Right atrium auricular region (tissue), 2 donors: ENCODE measurements around the gene DOCK1. TPM values are rescaled to one million over a fixed set of nuclear protein-coding genes. Genes with fewer than 3 reads are reported as not detected.

ENCODE experiments used
- DNase-seq: peaks from one replicate; pipeline ENCODE4 v3.0.0-alpha.2; 2019; ENCODE audit warnings: low spot score
- H3K27ac ChIP-seq, 2 donors: fragments of 200-600 bp; sonication (generic); 1 replicate in 1 of 2; 2 replicates in 1 of 2; pipeline ENCODE4 v1.5.1; 2016 to 2019
- H3K27me3 ChIP-seq, 2 donors: fragments of 200-600 bp; sonication (generic); one replicate each; pipeline versions ENCODE4 v1.5.1 to v1.6.0; 2017 to 2019
- H3K36me3 ChIP-seq: fragments of 200-600 bp; sonication (generic); one replicate; pipeline ENCODE4 v1.5.1; 2016
- H3K4me1 ChIP-seq, 2 donors: fragments of 200-600 bp; sonication (generic); one replicate each; pipeline versions ENCODE4 v1.5.1 to v1.6.0; 2017 to 2019
- H3K4me3 ChIP-seq, 2 donors: fragments of 200-600 bp; sonication (generic); 1 replicate in 1 of 2; 2 replicates in 1 of 2; pipeline ENCODE4 v1.5.1; 2017 to 2019; ENCODE audit warnings: mild to moderate bottlenecking in 1 of 2, moderate library complexity in 1 of 2
- H3K9me3 ChIP-seq, 2 donors: fragments of 200-600 bp; sonication (generic); one replicate each; pipeline ENCODE4 v1.5.1; 2019
- total RNA-seq, 2 donors: library from RNA; depleted of rRNA; stranded (reverse); fragments of >200 nt; gene quantifications; one replicate each; pipeline ENCODE4 v1.1.0, GENCODE V29; 2016
- TF ChIP-seq, protein P1 (sequence below), 2 donors: fragments of 200-600 bp; sonication (generic); IDR thresholded peaks; one replicate each; pipeline ENCODE4 v1.5.1; 2019; ENCODE audit warnings: antibody characterized with exemption in 2 of 2

Gene DOCK1
- total RNA-seq, 2 donors from 2014 or later, result 13.0 to 16.8 TPM

DNA sequence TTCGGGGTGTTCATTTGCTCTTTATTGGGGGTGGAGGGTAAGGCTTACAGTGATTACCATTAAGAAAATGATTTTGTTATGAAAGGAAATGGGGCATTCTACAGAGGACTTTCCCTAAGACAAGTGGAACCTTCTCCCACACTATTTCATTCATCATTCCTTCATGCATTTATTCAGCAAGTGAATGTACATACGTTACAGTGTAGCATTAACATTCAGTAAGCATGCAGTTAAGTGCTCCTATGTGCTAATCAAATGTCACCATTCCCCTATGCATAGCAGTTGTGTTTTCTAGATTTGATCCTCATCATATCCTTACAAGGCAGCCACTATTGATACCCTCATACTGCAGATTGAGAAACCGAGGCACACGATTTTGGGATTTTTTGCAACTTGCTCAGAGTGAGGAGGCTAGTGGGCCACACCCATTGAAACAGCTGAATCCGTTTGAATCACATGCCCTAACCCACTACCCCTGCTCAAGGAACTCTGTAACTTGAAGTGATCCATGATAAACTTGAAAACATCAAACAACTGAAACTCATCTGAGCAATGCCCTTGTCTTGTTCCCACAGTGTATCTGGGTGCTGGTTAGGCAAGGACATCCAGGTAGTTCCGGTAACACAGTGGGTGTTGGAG, 274.5 kb downstream of the DOCK1 start:
- no peaks in the 10 kb centered on the region for H3K27me3 ChIP-seq
- H3K36me3 ChIP-seq, result no peaks in the 10 kb centered on the region
- TF ChIP-seq, protein P1, sequence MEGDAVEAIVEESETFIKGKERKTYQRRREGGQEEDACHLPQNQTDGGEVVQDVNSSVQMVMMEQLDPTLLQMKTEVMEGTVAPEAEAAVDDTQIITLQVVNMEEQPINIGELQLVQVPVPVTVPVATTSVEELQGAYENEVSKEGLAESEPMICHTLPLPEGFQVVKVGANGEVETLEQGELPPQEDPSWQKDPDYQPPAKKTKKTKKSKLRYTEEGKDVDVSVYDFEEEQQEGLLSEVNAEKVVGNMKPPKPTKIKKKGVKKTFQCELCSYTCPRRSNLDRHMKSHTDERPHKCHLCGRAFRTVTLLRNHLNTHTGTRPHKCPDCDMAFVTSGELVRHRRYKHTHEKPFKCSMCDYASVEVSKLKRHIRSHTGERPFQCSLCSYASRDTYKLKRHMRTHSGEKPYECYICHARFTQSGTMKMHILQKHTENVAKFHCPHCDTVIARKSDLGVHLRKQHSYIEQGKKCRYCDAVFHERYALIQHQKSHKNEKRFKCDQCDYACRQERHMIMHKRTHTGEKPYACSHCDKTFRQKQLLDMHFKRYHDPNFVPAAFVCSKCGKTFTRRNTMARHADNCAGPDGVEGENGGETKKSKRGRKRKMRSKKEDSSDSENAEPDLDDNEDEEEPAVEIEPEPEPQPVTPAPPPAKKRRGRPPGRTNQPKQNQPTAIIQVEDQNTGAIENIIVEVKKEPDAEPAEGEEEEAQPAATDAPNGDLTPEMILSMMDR (IDR thresholded peaks at IDR 0.05), result no peak
- DNase-seq, result no peak
- no peak overlapping the region for H3K4me3 ChIP-seq
- H3K27ac ChIP-seq, result no peak overlapping the region
- no peaks in the 10 kb centered on the region for H3K9me3 ChIP-seq
- no peaks in the 10 kb centered on the region for H3K4me1 ChIP-seq

DNA sequence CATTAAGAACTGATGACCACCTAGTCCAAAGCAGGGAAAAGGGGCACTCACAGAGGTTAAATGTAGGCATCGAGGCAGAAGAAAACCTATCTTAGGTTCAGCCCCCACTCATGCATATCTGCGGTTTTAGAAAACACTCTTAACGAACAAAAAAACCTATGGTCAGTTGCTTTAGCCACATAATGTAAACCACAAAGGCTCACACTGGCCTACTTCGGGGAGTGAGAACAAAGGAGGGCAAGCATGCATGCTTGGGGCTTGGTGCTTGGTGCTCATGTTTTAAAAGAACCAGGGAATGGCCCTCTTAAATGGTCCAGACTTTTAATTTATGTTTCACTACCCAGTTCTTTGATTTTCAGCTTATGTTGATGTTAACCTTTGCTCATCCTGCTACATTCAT, 276.9 kb downstream of the DOCK1 start:
- Histone ChIP-seq H3K4me1 (no peaks in the 10 kb centered on the region), H3K4me3 (no peak overlapping the region), H3K9me3 (no peaks in the 10 kb centered on the region), H3K36me3 (no peaks in the 10 kb centered on the region), H3K27ac (no peak overlapping the region), H3K27me3 (no peaks in the 10 kb centered on the region)
- no peak for DNase-seq
- TF ChIP-seq, protein P1 (IDR thresholded peaks at IDR 0.05), result no peak

DNA sequence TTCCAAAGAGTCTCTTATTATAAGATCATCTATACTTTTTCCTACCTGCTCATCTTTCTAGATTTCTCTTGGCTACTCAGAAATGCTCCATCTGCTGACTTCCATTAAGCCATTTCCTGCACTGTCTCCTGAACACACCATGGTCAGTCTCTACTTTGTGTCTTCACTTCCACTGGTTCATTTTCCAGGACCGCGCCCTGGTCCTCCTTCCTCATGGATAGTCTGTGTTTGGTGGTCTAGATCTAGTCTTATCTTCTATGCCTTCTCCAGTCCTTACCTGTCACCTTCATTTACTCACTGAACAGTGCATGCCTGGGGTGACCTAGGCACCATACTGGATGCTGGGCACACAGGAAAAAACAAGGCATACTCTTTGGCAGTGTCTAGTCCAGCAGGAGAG, 279.4 kb downstream of the DOCK1 start:
- Histone ChIP-seq H3K4me3 (no peak overlapping the region), H3K27me3 (no peaks in the 10 kb centered on the region), H3K9me3 (no peaks in the 10 kb centered on the region), H3K27ac (no peak overlapping the region), H3K4me1 (no peaks in the 10 kb centered on the region), H3K36me3 (no peaks in the 10 kb centered on the region)
- TF ChIP-seq, protein P1 (IDR thresholded peaks at IDR 0.05), result no peak
- no peak for DNase-seq

DNA sequence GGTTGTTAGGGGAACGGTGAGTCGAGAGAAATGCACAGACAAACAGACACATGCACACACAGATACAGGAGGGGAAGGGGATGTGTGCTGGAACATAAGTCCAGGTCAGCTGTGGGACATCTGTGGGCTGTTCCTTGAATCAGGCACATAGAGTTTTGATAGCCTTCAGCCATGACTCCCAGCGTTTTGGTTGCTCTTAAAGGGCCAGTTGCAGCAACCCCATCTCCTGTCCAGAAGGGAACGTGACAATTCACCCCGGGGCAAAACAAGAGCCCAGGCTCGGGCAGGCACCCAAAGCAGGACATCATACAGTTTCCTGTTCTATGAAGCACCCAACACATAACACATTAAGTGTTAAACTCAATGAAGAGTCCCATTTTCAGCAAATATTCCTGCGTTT, 281.6 kb downstream of the DOCK1 start:
- TF ChIP-seq, protein P1 (IDR thresholded peaks at IDR 0.05), result no peak
- H3K36me3 ChIP-seq, result no peaks in the 10 kb centered on the region
- no peak overlapping the region for H3K27ac ChIP-seq
- peak; percentile 53 for DNase-seq
- H3K4me3 ChIP-seq, result no peak overlapping the region
- no peaks in the 10 kb centered on the region for H3K27me3 ChIP-seq
- H3K4me1 ChIP-seq, result no peaks in the 10 kb centered on the region
- H3K9me3 ChIP-seq, result no peaks in the 10 kb centered on the region

- Histone ChIP-seq H3K4me3 (no peak overlapping the region), H3K4me1 (peaks cover 0 to under 1% of the 10 kb centered on the region in 2 donors), H3K27me3 (no peaks in the 10 kb centered on the region), H3K36me3 (no peaks in the 10 kb centered on the region), H3K9me3 (no peaks in the 10 kb centered on the region), H3K27ac (no peak overlapping the region)
- TF ChIP-seq, protein P1 (IDR thresholded peaks at IDR 0.05), result no peak
- DNase-seq, result no peak
Observed at GRCh38 chr10:127189226-127189625, 284.0 kb downstream of the DOCK1 start.

DNA sequence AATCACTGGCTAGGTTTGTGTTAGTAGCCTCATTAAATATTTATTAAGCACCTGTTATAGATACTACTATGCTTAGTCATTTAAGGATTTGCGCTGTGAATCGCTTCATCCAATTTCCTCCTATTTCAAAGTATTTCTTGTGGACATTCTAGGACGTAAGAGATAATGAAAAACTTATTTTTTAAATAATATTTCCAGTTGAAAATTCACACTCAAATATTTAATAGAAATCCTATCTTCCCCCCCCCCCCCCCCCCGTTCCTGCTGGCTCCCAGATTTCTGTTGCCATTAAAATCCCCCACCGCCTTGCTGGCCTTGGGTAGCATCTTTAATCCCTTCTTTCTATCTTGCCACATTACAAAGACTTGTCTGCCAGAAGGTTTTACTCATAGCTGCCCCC, 285.2 kb downstream of the DOCK1 start:
- H3K27me3 ChIP-seq, result no peaks in the 10 kb centered on the region
- no peak overlapping the region for H3K4me3 ChIP-seq
- TF ChIP-seq, protein P1 (IDR thresholded peaks at IDR 0.05), result no peak
- peaks cover 0 to 12% of the 10 kb centered on the region in 2 donors for H3K4me1 ChIP-seq
- DNase-seq, result no peak
- H3K36me3 ChIP-seq, result no peaks in the 10 kb centered on the region
- no peaks in the 10 kb centered on the region for H3K9me3 ChIP-seq
- H3K27ac ChIP-seq, result no peak overlapping the region
